Activated CD4-positive, alpha-beta T cell treated with anti-CD3 and anti-CD28 coated beads, Interleukin-10, Interleukin-2, amounts not matched to agents 100 ng/mL and 50 ng/mL, durations not matched to agents 16 hours and 8 hours (primary cell): ENCODE measurements around the gene APBA3.

Source experiments
- DNase-seq: peaks from one replicate; pipeline ENCODE4 v3.0.0-alpha.2; 2020

APBA3 gene

GRCh38 chr19:3785938-3786824, 24.7 kb upstream of the APBA3 start, which contains the start of gene MATK:
MATK (minus strand) TSS chr19:3786381; CDS start chr19:3785135, 1,246 bp downstream.
- DNase-seq, result no peak

- peak; percentile 17 for DNase-seq
Observed at GRCh38 chr19:3785451-3785937, 24.0 kb upstream of the APBA3 start.

- DNase-seq, result no peak
Observed at GRCh38 chr19:3784607-3785450, 23.3 kb upstream of the APBA3 start.

- DNase-seq, result peak; percentile 20
Observed at GRCh38 chr19:3783660-3784584, 22.4 kb upstream of the APBA3 start.

- DNase-seq, result no peak
Observed at GRCh38 chr19:3782903-3783302, 21.4 kb upstream of the APBA3 start.

DNA sequence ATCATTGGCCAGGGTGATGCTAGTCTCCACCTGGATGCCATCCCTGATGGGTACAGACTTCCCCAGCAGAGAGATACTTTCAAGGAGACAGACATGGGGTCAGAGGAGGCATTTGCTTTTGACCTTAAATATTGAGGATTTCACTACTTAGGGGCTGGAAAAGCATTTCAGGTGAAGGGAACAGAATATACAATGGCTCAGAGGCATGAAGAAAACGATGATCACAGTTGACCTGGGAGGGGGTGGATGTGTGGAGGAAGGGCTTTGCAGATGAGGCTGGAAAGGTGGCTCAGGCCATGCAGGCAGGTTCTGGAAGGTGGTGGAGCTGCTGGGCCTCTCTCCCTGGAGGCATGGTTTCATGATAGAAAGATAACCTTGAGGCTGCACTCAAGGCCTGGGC, 20.8 kb upstream of the APBA3 start:
- no peak for DNase-seq

- no peak for DNase-seq
Observed at GRCh38 chr19:3781603-3782002, 20.1 kb upstream of the APBA3 start.

- no peak for DNase-seq
Observed at GRCh38 chr19:3780786-3781304, 19.4 kb upstream of the APBA3 start.

DNA sequence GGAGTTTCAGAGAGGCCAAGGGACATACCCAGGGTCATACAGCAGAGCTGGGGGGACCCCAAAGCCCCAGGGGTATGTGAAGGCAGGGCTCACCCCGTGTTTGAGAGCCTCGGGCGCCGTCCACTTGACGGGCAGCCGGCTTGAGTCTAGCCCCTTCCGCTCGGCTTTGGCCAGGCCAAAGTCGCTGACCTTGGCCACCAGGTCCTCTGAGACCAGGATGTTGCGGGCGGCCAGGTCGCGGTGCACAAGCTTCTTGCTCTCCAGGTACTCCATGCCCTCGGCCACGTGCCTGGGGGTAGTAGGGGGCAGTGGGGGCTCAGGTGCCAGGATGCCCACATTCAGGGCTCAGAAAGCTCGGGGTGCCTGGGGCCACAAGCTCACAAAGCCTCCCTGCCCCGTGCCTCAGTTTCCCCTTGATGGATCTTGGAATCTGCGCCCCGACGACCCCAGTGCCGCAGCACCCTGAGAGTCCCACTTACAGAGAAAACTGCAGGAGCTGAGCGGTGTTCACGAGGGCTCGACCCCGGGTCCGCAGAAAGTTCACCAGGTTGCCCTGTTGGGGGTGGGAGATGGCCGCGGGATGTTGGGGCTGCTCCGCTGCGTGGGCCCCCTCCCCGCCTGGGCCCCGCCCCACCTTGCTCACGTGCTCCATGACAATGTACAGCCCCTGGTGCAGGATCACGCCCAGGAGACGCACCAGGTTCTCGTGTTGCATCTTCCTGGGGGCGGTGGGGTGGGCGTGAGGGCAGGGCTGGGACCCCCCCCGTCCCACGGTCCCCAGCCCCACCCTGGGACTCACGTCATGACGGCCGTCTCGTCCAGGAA, 17.6 kb upstream of the APBA3 start:
- no peak for DNase-seq

DNA sequence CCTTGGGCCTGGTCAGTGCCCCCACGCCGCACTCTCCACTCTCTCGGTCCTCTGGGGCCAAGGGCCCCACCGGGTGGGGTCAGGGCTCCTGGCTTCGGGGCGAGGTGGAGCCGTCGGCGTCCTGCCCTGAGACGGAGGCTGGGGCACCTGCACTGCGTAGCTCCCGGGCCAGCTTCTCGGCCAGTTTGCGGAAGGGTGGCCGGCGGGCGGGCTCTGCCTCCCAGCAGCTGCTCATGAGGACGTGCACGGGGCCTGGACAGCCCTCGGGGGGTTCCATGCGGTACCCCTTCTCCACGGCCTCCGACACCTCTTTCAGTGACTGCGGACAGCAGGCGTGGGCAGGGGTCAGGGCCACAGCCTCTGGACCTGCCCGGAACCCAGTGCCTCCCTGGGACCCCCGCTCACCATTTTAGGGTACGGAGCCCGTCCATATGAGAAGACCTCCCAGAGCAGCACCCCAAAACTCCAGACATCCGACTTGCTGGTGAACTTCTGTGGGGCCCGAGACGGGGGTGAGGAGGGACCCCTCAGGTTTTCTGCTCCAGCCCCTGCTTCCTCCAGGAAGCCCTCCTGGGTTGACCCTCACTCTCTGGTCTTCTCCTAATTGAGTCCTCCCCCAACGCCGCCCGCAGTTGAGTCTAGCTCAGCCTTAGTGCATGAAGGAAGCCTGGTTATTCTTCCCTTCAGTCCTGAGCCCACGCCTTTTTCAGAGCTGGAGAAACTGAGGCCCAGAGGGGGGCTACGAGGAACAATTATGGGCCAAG, 16.8 kb upstream of the APBA3 start:
- DNase-seq, result no peak

GRCh38 chr19:3776479-3777040, 15.1 kb upstream of the APBA3 start:
- DNase-seq, result no peak

DNA sequence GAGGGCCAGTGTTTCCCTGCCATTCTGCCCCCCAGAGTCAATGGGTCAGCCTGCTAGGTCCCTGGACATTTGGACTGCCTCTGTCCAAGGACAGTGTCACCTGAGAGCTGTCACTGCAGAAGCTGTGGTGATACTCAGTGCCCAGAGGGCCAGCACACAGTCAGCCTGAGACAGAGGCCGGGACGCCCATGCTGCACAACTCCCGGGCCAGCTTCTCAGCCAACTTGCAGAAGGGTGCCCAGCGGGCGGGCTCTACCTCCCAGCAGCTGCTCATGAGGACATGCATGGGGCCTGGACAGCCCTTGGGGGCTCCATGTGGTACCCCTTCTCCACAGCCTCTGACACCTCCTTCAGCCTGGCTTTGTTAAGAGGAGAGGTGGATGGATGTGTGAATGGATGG, 14.3 kb upstream of the APBA3 start:
- no peak for DNase-seq

- no peak for DNase-seq
Observed at GRCh38 chr19:3775374-3775711, 13.9 kb upstream of the APBA3 start.

- no peak for DNase-seq
Observed at GRCh38 chr19:3774621-3775373, 13.3 kb upstream of the APBA3 start.

DNA sequence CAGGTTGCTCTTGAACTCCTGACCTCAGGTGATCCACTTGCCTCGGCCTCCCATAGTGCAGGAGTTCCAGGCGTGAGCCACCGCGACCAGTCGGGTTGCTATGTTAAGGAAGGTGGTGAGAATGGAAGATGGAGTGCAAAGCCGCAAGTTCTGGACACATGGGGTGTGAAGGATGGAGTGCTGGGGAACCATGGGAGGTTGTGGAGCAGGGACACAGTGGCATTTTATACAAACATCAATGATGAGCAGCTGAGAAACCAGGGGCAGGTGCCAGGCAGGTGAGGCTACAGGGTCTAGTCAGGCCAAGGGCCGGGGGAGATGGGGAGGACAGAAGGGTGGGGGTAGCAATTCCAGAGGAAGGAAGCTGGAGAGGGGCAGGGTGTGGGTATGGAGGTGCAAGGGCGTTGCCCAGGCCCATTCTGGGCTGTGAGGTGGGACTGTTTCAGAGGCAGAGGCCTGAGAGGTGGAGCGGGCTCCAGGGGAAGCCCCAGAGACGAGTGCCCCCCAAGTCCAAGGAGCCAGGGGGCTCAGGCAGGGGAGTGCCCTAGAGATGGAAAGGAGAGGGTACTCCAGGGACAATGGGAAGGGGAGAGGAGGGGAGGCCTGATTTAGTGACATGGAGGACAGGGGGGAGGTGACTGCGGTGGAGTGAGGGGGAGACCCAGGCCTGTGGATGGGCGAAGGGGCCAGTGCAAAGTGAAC, 12.5 kb upstream of the APBA3 start:
- DNase-seq, result no peak

GRCh38 chr19:3771906-3772455, 10.5 kb upstream of the APBA3 start, which contains the start of gene RAX2:
RAX2 (minus strand) TSS chr19:3772228; CDS start chr19:3771742, 486 bp downstream.
- DNase-seq, result no peak

DNA sequence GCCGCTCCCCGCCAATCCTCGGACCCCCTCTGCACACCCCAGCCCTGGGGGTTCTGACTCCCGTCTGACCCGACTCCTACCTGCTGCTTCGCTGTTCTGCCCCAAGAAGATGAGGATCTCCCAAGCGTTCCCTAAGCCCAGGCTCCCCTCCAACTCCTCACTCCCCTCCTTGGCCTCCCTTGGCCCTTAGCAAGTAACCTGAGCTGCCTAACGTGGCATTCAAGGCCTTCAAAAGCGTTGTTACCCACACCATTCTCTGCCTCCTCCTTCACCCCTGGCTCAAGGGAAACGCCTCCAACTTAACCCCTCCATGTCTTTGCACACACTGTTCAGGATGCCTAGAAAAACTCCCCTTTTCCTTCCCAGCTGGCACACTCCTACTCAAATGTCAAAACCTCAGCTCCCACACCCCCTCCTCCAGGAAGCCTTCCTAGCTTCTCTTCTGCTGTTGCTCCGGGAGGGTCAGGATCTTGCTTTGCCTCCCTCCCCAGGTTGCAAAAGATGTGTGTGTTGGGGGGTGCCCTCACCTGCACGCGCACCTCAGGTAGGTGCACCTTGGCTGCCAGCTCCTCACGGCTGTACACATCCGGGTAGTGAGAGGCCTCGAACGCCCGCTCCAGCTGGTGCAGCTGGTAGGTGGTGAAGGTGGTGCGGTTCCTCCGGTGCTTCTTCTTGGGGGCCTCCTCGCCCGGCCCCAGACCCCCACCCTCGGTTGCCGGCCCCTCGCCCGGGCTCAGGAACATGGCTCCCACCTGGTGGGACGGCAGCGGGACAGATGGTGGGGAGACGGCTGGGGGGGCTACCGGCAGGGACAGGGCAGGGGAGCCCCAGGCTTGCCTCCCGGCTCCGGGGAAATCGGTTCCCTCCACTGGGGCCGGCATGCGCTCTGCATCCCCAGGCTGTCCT, 9.8 kb upstream of the APBA3 start:
- DNase-seq, result no peak
